ENCODE results near the gene TNP1.
A peak's percentile ranks its signal among the peaks of the same experiment; 100 is the strongest.

Gene TNP1

GRCh38 chr2:216865658-216866057 lies 5.8 kb upstream of the TNP1 start:
- no peak for DNase-seq
- Mint-ChIP-seq H3K27me3 (peaks cover 27% of the 10 kb centered on the region), H3K4me1 (peaks cover 20% of the 10 kb centered on the region), H3K27ac (no peak overlapping the region), H3K36me3 (no peaks in the 10 kb centered on the region), H3K9me3 (no peaks in the 10 kb centered on the region), H3K4me3 (no peak overlapping the region)
- CTCF ChIA-PET, result no interaction called here

GRCh38 chr2:216863946-216864345 lies 4.1 kb upstream of the TNP1 start:
- no peak for DNase-seq
- H3K4me1 Mint-ChIP-seq, result peaks cover 21% of the 10 kb centered on the region
- H3K27me3 Mint-ChIP-seq, result peaks cover 25% of the 10 kb centered on the region
- no peak overlapping the region for H3K27ac Mint-ChIP-seq
- H3K36me3 Mint-ChIP-seq, result no peaks in the 10 kb centered on the region
- no peaks in the 10 kb centered on the region for H3K9me3 Mint-ChIP-seq
- CTCF ChIA-PET, result no interaction called here
- H3K4me3 Mint-ChIP-seq, result no peak overlapping the region

- H3K27ac Mint-ChIP-seq, result no peak overlapping the region
- CTCF ChIA-PET, result no interaction called here
Measured at GRCh38 chr2:216862628-216863398, 2.9 kb upstream of the TNP1 start.

GRCh38 chr2:216860426-216861137 lies 718 bp upstream of the TNP1 start:
- Mint-ChIP-seq H3K27ac (no peak overlapping the region), H3K4me1 (peaks cover 27% of the 10 kb centered on the region), H3K27me3 (peaks cover 20% of the 10 kb centered on the region), H3K9me3 (no peaks in the 10 kb centered on the region), H3K36me3 (no peaks in the 10 kb centered on the region), H3K4me3 (no peak overlapping the region)
- CTCF ChIA-PET, result no interaction called here
- no peak for DNase-seq

More at GRCh38 chr2:216862628-216863398, 2.9 kb upstream of the TNP1 start:
- Mint-ChIP-seq H3K27me3 (peaks cover 20% of the 10 kb centered on the region), H3K36me3 (no peaks in the 10 kb centered on the region), H3K4me1 (peaks cover 32% of the 10 kb centered on the region), H3K4me3 (no peak overlapping the region), H3K9me3 (no peaks in the 10 kb centered on the region)
- no peak for DNase-seq

GRCh38 chr2:216858312-216858711 lies 1.6 kb downstream of the TNP1 start:
- no peak for DNase-seq
- H3K27me3 Mint-ChIP-seq, result peaks cover 15% of the 10 kb centered on the region
- CTCF ChIA-PET, result interaction anchor here (1.1 to 1.2 kb wide), 2 partner anchors 26 to 165 kb away, joined by 3 read pairs; no protein-coding TSS in a partner anchor
- H3K36me3 Mint-ChIP-seq, result no peaks in the 10 kb centered on the region
- H3K4me3 Mint-ChIP-seq, result no peak overlapping the region
- H3K9me3 Mint-ChIP-seq, result no peaks in the 10 kb centered on the region
- H3K4me1 Mint-ChIP-seq, result peaks cover 27% of the 10 kb centered on the region
- H3K27ac Mint-ChIP-seq, result peak overlapping the region; percentile 22

GRCh38 chr2:216857131-216857550 lies 2.7 kb downstream of the TNP1 start:
- no peaks in the 10 kb centered on the region for H3K9me3 Mint-ChIP-seq
- no peaks in the 10 kb centered on the region for H3K36me3 Mint-ChIP-seq
- peak; percentile 34 for DNase-seq
- peaks cover 27% of the 10 kb centered on the region for H3K4me1 Mint-ChIP-seq
- H3K27me3 Mint-ChIP-seq, result peaks cover 11% of the 10 kb centered on the region
- CTCF ChIA-PET, result interaction anchor here (1.2 kb wide), 1 partner anchor 164 kb away, joined by 3 read pairs; no protein-coding TSS in a partner anchor
- H3K27ac Mint-ChIP-seq, result peak overlapping the region; percentile 2
- no peak overlapping the region for H3K4me3 Mint-ChIP-seq

- no peak for DNase-seq
- H3K27ac Mint-ChIP-seq, result no peak overlapping the region
- peaks cover 28% of the 10 kb centered on the region for H3K4me1 Mint-ChIP-seq
- no peak overlapping the region for H3K4me3 Mint-ChIP-seq
- no peaks in the 10 kb centered on the region for H3K9me3 Mint-ChIP-seq
- no peaks in the 10 kb centered on the region for H3K36me3 Mint-ChIP-seq
- peaks cover 10% of the 10 kb centered on the region for H3K27me3 Mint-ChIP-seq
- CTCF ChIA-PET, result no interaction called here
Measured at GRCh38 chr2:216856406-216857065, 3.3 kb downstream of the TNP1 start.

- peaks cover 33% of the 10 kb centered on the region for H3K4me1 Mint-ChIP-seq
Measured at GRCh38 chr2:216855605-216856004, 4.3 kb downstream of the TNP1 start.

GRCh38 chr2:216855079-216855478 lies 4.8 kb downstream of the TNP1 start:
- H3K4me1 Mint-ChIP-seq, result peaks cover 38% of the 10 kb centered on the region
- DNase-seq, result no peak
- no peak overlapping the region for H3K4me3 Mint-ChIP-seq
- H3K9me3 Mint-ChIP-seq, result no peaks in the 10 kb centered on the region
- H3K27me3 Mint-ChIP-seq, result peaks cover 13% of the 10 kb centered on the region
- CTCF ChIA-PET, result interaction anchor here (1.1 kb wide), 1 partner anchor 858 kb away, joined by 3 read pairs; no protein-coding TSS in a partner anchor
- no peak overlapping the region for H3K27ac Mint-ChIP-seq
- no peaks in the 10 kb centered on the region for H3K36me3 Mint-ChIP-seq

More at GRCh38 chr2:216855605-216856004, 4.3 kb downstream of the TNP1 start:
- CTCF ChIA-PET, result interaction anchor here (1.1 kb wide), 1 partner anchor 858 kb away, joined by 3 read pairs; no protein-coding TSS in a partner anchor
- H3K9me3 Mint-ChIP-seq, result no peaks in the 10 kb centered on the region
- peaks cover 10% of the 10 kb centered on the region for H3K27me3 Mint-ChIP-seq
- no peaks in the 10 kb centered on the region for H3K36me3 Mint-ChIP-seq
- H3K4me3 Mint-ChIP-seq, result no peak overlapping the region
- no peak for DNase-seq
- no peak overlapping the region for H3K27ac Mint-ChIP-seq

GRCh38 chr2:216851486-216852090 lies 8.3 kb downstream of the TNP1 start:
- no peaks in the 10 kb centered on the region for H3K36me3 Mint-ChIP-seq
- no peak overlapping the region for H3K27ac Mint-ChIP-seq
- peaks cover 22% of the 10 kb centered on the region for H3K4me1 Mint-ChIP-seq
- no peak overlapping the region for H3K4me3 Mint-ChIP-seq
- CTCF ChIA-PET, result no interaction called here
- peaks cover 33% of the 10 kb centered on the region for H3K27me3 Mint-ChIP-seq
- no peak for DNase-seq
- no peaks in the 10 kb centered on the region for H3K9me3 Mint-ChIP-seq

- CTCF ChIA-PET, result no interaction called here
Measured at GRCh38 chr2:216850665-216851322, 9.1 kb downstream of the TNP1 start.

GRCh38 chr2:216849987-216850386 lies 9.9 kb downstream of the TNP1 start:
- peak overlapping the region; percentile 54 for H3K27ac Mint-ChIP-seq
- no peak overlapping the region for H3K4me3 Mint-ChIP-seq
- H3K27me3 Mint-ChIP-seq, result peaks cover 33% of the 10 kb centered on the region
- no peaks in the 10 kb centered on the region for H3K9me3 Mint-ChIP-seq
- no peaks in the 10 kb centered on the region for H3K36me3 Mint-ChIP-seq
- DNase-seq, result peak; percentile 34
- CTCF ChIA-PET, result no interaction called here
- peaks cover 19% of the 10 kb centered on the region for H3K4me1 Mint-ChIP-seq

More at GRCh38 chr2:216850665-216851322, 9.1 kb downstream of the TNP1 start:
- Mint-ChIP-seq H3K27me3 (peaks cover 33% of the 10 kb centered on the region), H3K9me3 (no peaks in the 10 kb centered on the region), H3K36me3 (no peaks in the 10 kb centered on the region), H3K4me1 (peaks cover 19% of the 10 kb centered on the region), H3K4me3 (no peak overlapping the region), H3K27ac (peak overlapping the region; percentile 11)
- DNase-seq, result peak; percentile 26

GRCh38 chr2:216845426-216845825 lies 14.4 kb downstream of the TNP1 start:
- peaks cover 12% of the 10 kb centered on the region for H3K4me1 Mint-ChIP-seq
- H3K9me3 Mint-ChIP-seq, result no peaks in the 10 kb centered on the region
- DNase-seq, result no peak
- no peak overlapping the region for H3K4me3 Mint-ChIP-seq
- CTCF ChIA-PET, result no interaction called here
- H3K36me3 Mint-ChIP-seq, result no peaks in the 10 kb centered on the region
- no peak overlapping the region for H3K27ac Mint-ChIP-seq
- H3K27me3 Mint-ChIP-seq, result peaks cover 27% of the 10 kb centered on the region

Data from activated naive CD4-positive, alpha-beta T cell treated with anti-CD3 and anti-CD28 coated beads, Interleukin-2, amount 10 ng/mL, durations not matched to agents 7 days and 5 days (primary cell).